Keratinocyte (primary cell): ENCODE results near the gene CHCHD6. TPM values are rescaled to one million over a fixed set of nuclear protein-coding genes. Genes with fewer than 3 reads are reported as not detected.

Source experiments
- DNase-seq: peaks from one replicate; pipeline ENCODE4 v3.0.0-alpha.2; 2011; ENCODE audit warnings: low read depth, missing footprints, low spot score
- FAIRE-seq: peaks from 2 replicates; lab custom pipeline; 2011; peaks lifted over from hg19 to GRCh38; lab: Jason Lieb, UNC
- H2AFZ ChIP-seq: 2 replicates; pipeline ENCODE4 v1.6.0; 2012; ENCODE audit warnings: low read length, control low read depth, inconsistent platforms; ENCODE audit not compliant: control insufficient read depth
- H3K27ac ChIP-seq: 2 replicates; pipeline ENCODE4 v1.5.1; 2011; ENCODE audit warnings: low read length; ENCODE audit not compliant: control insufficient read depth, insufficient read depth
- H3K27me3 ChIP-seq: 3 replicates; pipeline ENCODE4 v1.6.0; 2011; ENCODE audit warnings: low read length; ENCODE audit not compliant: control insufficient read depth, insufficient read depth; ENCODE audit errors: extremely low read depth
- H3K36me3 ChIP-seq, 2 experiments: 2 replicates in 1 of 2; 3 replicates in 1 of 2; pipeline ENCODE4 v1.5.1; 2011; ENCODE audit warnings: low read length in 2 of 2, mild to moderate bottlenecking in 1 of 2; ENCODE audit not compliant: control insufficient read depth in 2 of 2, insufficient read depth in 2 of 2; ENCODE audit errors: extremely low read depth in 1 of 2
- H3K4me1 ChIP-seq: 3 replicates; pipeline ENCODE4 v1.5.1; 2011; ENCODE audit warnings: low read length; ENCODE audit not compliant: control insufficient read depth, insufficient read depth; ENCODE audit errors: extremely low read depth
- H3K4me2 ChIP-seq: 3 replicates; pipeline ENCODE4 v1.6.0; 2011; ENCODE audit warnings: low read depth, low read length; ENCODE audit not compliant: control insufficient read depth, insufficient read depth; ENCODE audit errors: extremely low read depth
- H3K4me3 ChIP-seq, 3 experiments: fragments of 200-600 bp in 1 of 3; sonication (generic) in 1 of 3; 2 replicates in 2 of 3; 3 replicates in 1 of 3; pipeline ENCODE4 v1.5.1; 2011 to 2016; ENCODE audit warnings: low read length in 3 of 3, mild to moderate bottlenecking in 3 of 3, control low read depth in 2 of 3, inconsistent platforms in 1 of 3, low read depth in 1 of 3, mixed read lengths in 1 of 3, mixed run types in 1 of 3, moderate library complexity in 1 of 3; ENCODE audit not compliant: control insufficient read depth in 2 of 3, insufficient read depth in 2 of 3; ENCODE audit errors: extremely low read depth in 1 of 3
- H3K79me2 ChIP-seq: 2 replicates; pipeline ENCODE4 v1.6.0; 2012; ENCODE audit warnings: low read length; ENCODE audit not compliant: control insufficient read depth, insufficient read depth
- H3K9ac ChIP-seq: 3 replicates; pipeline ENCODE4 v1.6.0; 2011; ENCODE audit warnings: low read length; ENCODE audit not compliant: control insufficient read depth, insufficient read depth; ENCODE audit errors: extremely low read depth
- H3K9me1 ChIP-seq: 3 replicates; pipeline ENCODE4 v1.6.0; 2011; ENCODE audit warnings: low read length; ENCODE audit not compliant: control insufficient read depth, insufficient read depth; ENCODE audit errors: extremely low read depth
- H3K9me3 ChIP-seq: 2 replicates; pipeline ENCODE4 v1.5.1; 2012; ENCODE audit warnings: low read depth, low read length; ENCODE audit not compliant: control insufficient read depth
- H4K20me1 ChIP-seq: 3 replicates; pipeline ENCODE4 v1.6.0; 2011; ENCODE audit warnings: low read length; ENCODE audit not compliant: control insufficient read depth, insufficient read depth; ENCODE audit errors: extremely low read depth
- EZH2 ChIP-seq: IDR thresholded peaks from one replicate; pipeline ENCODE4 v1.6.1; 2012; ENCODE audit warnings: inconsistent platforms, mild to moderate bottlenecking, low read length, moderate library complexity
- dilution Hi-C: fragments of 300-500 bp; cut with MboI; formaldehyde crosslinking; loops from one replicate; pipeline ENCODE4 v1.7.0; 2020; ENCODE audit warnings: low sequenced_read_pairs; ENCODE audit not compliant: extremely low pct_ligation_motif_present
- polyA plus RNA-seq, 5 experiments: library from polyadenylated mRNA; depleted of rRNA in 3 of 5; stranded (reverse) in 3 of 5; stranded (forward) in 1 of 5; unstranded in 1 of 5; fragments of >200 nt; gene quantifications; 1 replicate in 1 of 5; 2 replicates in 3 of 5; 3 replicates in 1 of 5; pipeline versions ENCODE4 v1.2.1 to v1.2.3, GENCODE V29; 2011 to 2012; ENCODE audit warnings: missing spikeins in 2 of 5, low read depth in 1 of 5, low replicate concordance in 1 of 5
- TF ChIP-seq, protein P1 (sequence below), 3 experiments: IDR thresholded peaks in 1 of 3; conservative IDR thresholded peaks in 1 of 3; optimal IDR thresholded peaks in 1 of 3; 2 replicates in 2 of 3; 3 replicates in 1 of 3; pipeline versions ENCODE3 to v1.5.1; 2011; ENCODE audit warnings: low read length in 3 of 3, mild to moderate bottlenecking in 3 of 3, moderate library complexity in 2 of 3, control low read depth in 1 of 3, inconsistent platforms in 1 of 3; ENCODE audit not compliant: insufficient read depth in 2 of 3; ENCODE audit errors: extremely low read depth in 1 of 3

CHCHD6 gene
- polyA plus RNA-seq, 1 donor (not counting 4 experiments of a cell fraction or from before 2014, with no cell fraction given): 21.7 TPM

GRCh38 chr3:126887686-126888085 is 183.6 kb downstream of the CHCHD6 start:
- H3K36me3 ChIP-seq: peaks cover 0 to 4% of the 10 kb centered on the region in 2 experiments
- H3K4me3 ChIP-seq: no peak overlapping the region
- H3K27ac ChIP-seq: no peak overlapping the region
- H3K9ac ChIP-seq: no peak overlapping the region
- H4K20me1 ChIP-seq: no peaks in the 10 kb centered on the region
- DNase-seq (no peak), FAIRE-seq (no peak)
- no peak overlapping the region for H2AFZ ChIP-seq
- no peaks in the 10 kb centered on the region for H3K4me1 ChIP-seq
- no peak for TF ChIP-seq EZH2
- H3K27me3 ChIP-seq: no peaks in the 10 kb centered on the region
- no peaks in the 10 kb centered on the region for H3K9me1 ChIP-seq
- H3K9me3 ChIP-seq: no peaks in the 10 kb centered on the region
- dilution Hi-C loops: no loop called here
- H3K79me2 ChIP-seq: no peaks in the 10 kb centered on the region
- no peak overlapping the region for H3K4me2 ChIP-seq

GRCh38 chr3:126888186-126888760 is 184.2 kb downstream of the CHCHD6 start:
- TF ChIP-seq EZH2: no peak
- TF ChIP-seq, protein P1, sequence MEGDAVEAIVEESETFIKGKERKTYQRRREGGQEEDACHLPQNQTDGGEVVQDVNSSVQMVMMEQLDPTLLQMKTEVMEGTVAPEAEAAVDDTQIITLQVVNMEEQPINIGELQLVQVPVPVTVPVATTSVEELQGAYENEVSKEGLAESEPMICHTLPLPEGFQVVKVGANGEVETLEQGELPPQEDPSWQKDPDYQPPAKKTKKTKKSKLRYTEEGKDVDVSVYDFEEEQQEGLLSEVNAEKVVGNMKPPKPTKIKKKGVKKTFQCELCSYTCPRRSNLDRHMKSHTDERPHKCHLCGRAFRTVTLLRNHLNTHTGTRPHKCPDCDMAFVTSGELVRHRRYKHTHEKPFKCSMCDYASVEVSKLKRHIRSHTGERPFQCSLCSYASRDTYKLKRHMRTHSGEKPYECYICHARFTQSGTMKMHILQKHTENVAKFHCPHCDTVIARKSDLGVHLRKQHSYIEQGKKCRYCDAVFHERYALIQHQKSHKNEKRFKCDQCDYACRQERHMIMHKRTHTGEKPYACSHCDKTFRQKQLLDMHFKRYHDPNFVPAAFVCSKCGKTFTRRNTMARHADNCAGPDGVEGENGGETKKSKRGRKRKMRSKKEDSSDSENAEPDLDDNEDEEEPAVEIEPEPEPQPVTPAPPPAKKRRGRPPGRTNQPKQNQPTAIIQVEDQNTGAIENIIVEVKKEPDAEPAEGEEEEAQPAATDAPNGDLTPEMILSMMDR (optimal IDR thresholded peaks at IDR 0.05 in 1 of 3, IDR thresholded peaks at IDR 0.05 in 1 of 3, conservative IDR thresholded peaks at IDR 0.05 in 1 of 3; ENCODE audit: extremely low read depth in 1 of 3, insufficient read depth in 2 of 3, low read length in 3 of 3): no peak
- FAIRE-seq: no peak
- Histone ChIP-seq H3K9me3 (no peaks in the 10 kb centered on the region), H3K4me2 (no peak overlapping the region), H3K4me1 (no peaks in the 10 kb centered on the region), H3K36me3 (peaks cover 0 to 4% of the 10 kb centered on the region in 2 experiments), H3K9ac (no peak overlapping the region), H3K27ac (no peak overlapping the region), H3K9me1 (no peaks in the 10 kb centered on the region), H3K27me3 (no peaks in the 10 kb centered on the region), H3K4me3 (no peak overlapping the region), H2AFZ (no peak overlapping the region), H3K79me2 (no peaks in the 10 kb centered on the region), H4K20me1 (no peaks in the 10 kb centered on the region)
- DNase-seq: no peak
- dilution Hi-C loops: no loop called here
